HepG2 (cell line): ENCODE measurements around the gene DPM2. TPM values are rescaled to one million over a fixed set of nuclear protein-coding genes. Genes with fewer than 3 reads are reported as not detected.

Source experiments
- ATAC-seq: fragments of 200-7000 bp; cut with Tn5 transposase; 3 replicates; pipeline ENCODE4 v1.9.1; 2020; ENCODE audit warnings: mild to moderate bottlenecking, moderate library complexity
- BruUV-seq: library from RNA; stranded (reverse); fragments of 400-500 nt; replicated peaks from 2 replicates; lab custom pipeline; 2021; lab: Mats Ljungman, UMichigan
- CTCF ChIA-PET: fragments of 300-600 bp; formaldehyde crosslinking; extraction: SDS; loops from one replicate; lab custom pipeline; 2021; ENCODE audit warnings: low total read pairs, inconsistent platforms, low intra/inter-chr PET ratio; lab: Yijun Ruan, JAX
- POLR2A ChIA-PET: fragments of 350-600 bp; sonication (Branson Sonifier 250); formaldehyde crosslinking; loops from one replicate; lab custom pipeline; 2020; ENCODE audit warnings: antibody characterized with exemption, inconsistent platforms; lab: Yijun Ruan, JAX
- DNase-seq: peaks from one replicate; pipeline ENCODE4 v3.0.0-alpha.2; 2015; ENCODE audit warnings: low spot score
- FAIRE-seq: peaks from 3 replicates; lab custom pipeline; 2011; peaks lifted over from hg19 to GRCh38; lab: Jason Lieb, UNC
- H2AFZ ChIP-seq: one replicate; pipeline ENCODE4 v1.6.1; 2011; ENCODE audit warnings: low read length, inconsistent platforms
- H3K27ac ChIP-seq: fragments of 300-600 bp; 3 replicates; pipeline ENCODE4 v1.8.0; 2011; ENCODE audit warnings: mixed run types, mild to moderate bottlenecking, mixed read lengths, low read length, inconsistent platforms; ENCODE audit not compliant: insufficient read depth; ENCODE audit errors: extremely low read length
- H3K27me3 ChIP-seq, 2 experiments: fragments of 200-600 bp in 1 of 2; 2 replicates in 1 of 2; 3 replicates in 1 of 2; pipeline versions ENCODE4 v1.6.0 to v1.8.0; 2011; ENCODE audit warnings: low read length in 2 of 2, mild to moderate bottlenecking in 2 of 2, moderate library complexity in 2 of 2, inconsistent platforms in 1 of 2; ENCODE audit not compliant: insufficient read depth in 2 of 2, control insufficient read depth in 1 of 2
- H3K36me3 ChIP-seq, 2 experiments: fragments of 200-600 bp in 1 of 2; replicated peaks in 1 of 2; 2 replicates in 1 of 2; 3 replicates in 1 of 2; pipeline versions ENCODE4 v1.5.1 to v1.8.0; 2011; ENCODE audit warnings: low read length in 2 of 2, inconsistent platforms in 1 of 2; ENCODE audit not compliant: insufficient read depth in 2 of 2, control insufficient read depth in 1 of 2
- H3K4me1 ChIP-seq: 2 replicates; pipeline ENCODE4 v1.5.1; 2012; ENCODE audit warnings: low read length, inconsistent platforms; ENCODE audit not compliant: insufficient read depth
- H3K4me2 ChIP-seq: 2 replicates; pipeline ENCODE4 v1.6.0; 2011; ENCODE audit warnings: low read depth, low read length, inconsistent platforms
- H3K4me3 ChIP-seq, 3 experiments: fragments of 200-600 bp in 1 of 3; sonication (generic), shearing (Covaris generic) in 1 of 3; replicated peaks in 1 of 3; 2 replicates each; pipeline ENCODE4 v1.5.1; 2011 to 2016; ENCODE audit warnings: low read length in 3 of 3, inconsistent platforms in 2 of 3, low read depth in 2 of 3, mild to moderate bottlenecking in 2 of 3, control low read depth in 1 of 3, mixed read lengths in 1 of 3; ENCODE audit not compliant: insufficient read depth in 1 of 3
- H3K79me2 ChIP-seq: one replicate; pipeline ENCODE4 v1.6.1; 2011; ENCODE audit warnings: low read length, inconsistent platforms; ENCODE audit not compliant: insufficient read depth
- H3K9ac ChIP-seq: 2 replicates; pipeline ENCODE4 v1.6.0; 2011; ENCODE audit warnings: mild to moderate bottlenecking, low read depth, low read length, inconsistent platforms; ENCODE audit not compliant: insufficient read depth
- H3K9me3 ChIP-seq: 2 replicates; pipeline ENCODE4 v1.5.1; 2012; ENCODE audit warnings: mild to moderate bottlenecking, low read length
- H4K20me1 ChIP-seq: 2 replicates; pipeline ENCODE4 v1.6.0; 2011; ENCODE audit warnings: inconsistent platforms, mild to moderate bottlenecking, low read length, moderate library complexity; ENCODE audit not compliant: insufficient read depth
- EHMT2 ChIP-seq: fragments of 200-600 bp; sonication (generic); IDR thresholded peaks from 2 replicates; pipeline ENCODE4 v1.7.0; 2017; ENCODE audit warnings: antibody characterized with exemption, low read depth, low read length, borderline replicate concordance
- FIP1L1 ChIP-seq: fragments of 200-400 bp; formaldehyde crosslinking; IDR thresholded peaks from 2 replicates; pipeline ENCODE4 v1.6.1; 2018; ENCODE audit warnings: low read depth, mild to moderate bottlenecking, low read length, moderate library complexity, borderline replicate concordance; ENCODE audit not compliant: insufficient read depth
- SSRP1 ChIP-seq: IDR thresholded peaks from 2 replicates; pipeline ENCODE4 v1.6.1; 2016; ENCODE audit warnings: control low read depth
- ZNF232 ChIP-seq: sonication (generic); formaldehyde crosslinking; IDR thresholded peaks from 2 replicates; pipeline ENCODE4 v1.4.0; 2020; ENCODE audit warnings: missing genetic modification reagents, borderline replicate concordance
- ZNF432 ChIP-seq: sonication (generic); formaldehyde crosslinking; IDR thresholded peaks from 2 replicates; pipeline ENCODE4 v1.5.0; 2020; ENCODE audit warnings: missing genetic modification reagents, mild to moderate bottlenecking, borderline replicate concordance
- ZNF83 ChIP-seq: sonication (generic); formaldehyde crosslinking; IDR thresholded peaks from 2 replicates; pipeline ENCODE4 v1.4.0; 2020; ENCODE audit warnings: missing genetic modification reagents, mild to moderate bottlenecking, borderline replicate concordance
- WGBS: methylation state at CpG from one replicate; pipeline ENCODE4 v1.1.6; 2017; ENCODE audit warnings: low lambda C conversion rate; 5-methylcytosine and 5-hydroxymethylcytosine counted together
- in situ Hi-C: cut with HindIII; loops from 2 replicates; pipeline ENCODE4 v1.10.0; 2017; ENCODE audit warnings: low pct_unique_long_range_greater_than_20kb; ENCODE audit not compliant: extremely low pct_ligation_motif_present
- intact Hi-C: fragments of 100-400 bp; cut with micrococcal nuclease; formaldehyde crosslinking; loops from one replicate; pipeline ENCODE4 v1.10.0; 2022; ENCODE audit not compliant: unreplicated experiment
- polyA plus RNA-seq, 8 experiments: library from polyadenylated mRNA; depleted of rRNA in 3 of 8; stranded (reverse) in 7 of 8; unstranded in 1 of 8; fragments of >200 nt; fragmentation: Illumina TruSeq in 4 of 8; extraction: Trizol in 4 of 8; gene quantifications; 2 replicates each; pipeline versions ENCODE4 v1.2.1 to v1.2.3, GENCODE V29; 2011 to 2016; ENCODE audit warnings: low read depth in 4 of 8, missing spikeins in 1 of 8, mixed read lengths in 1 of 8; ENCODE audit not compliant: insufficient read depth in 1 of 8
- total RNA-seq, 5 experiments: library from RNA; depleted of rRNA; stranded (reverse); fragments of >200 nt; fragmentation: Illumina TruSeq; extraction: Trizol; gene quantifications; 2 replicates each; pipeline ENCODE4 v1.2.3, GENCODE V29; 2016; ENCODE audit warnings: low read depth in 1 of 5
- TF ChIP-seq, protein P1 (sequence below): sonication (generic); formaldehyde crosslinking; IDR thresholded peaks from 2 replicates; pipeline ENCODE4 v1.4.0; 2020; ENCODE audit warnings: missing genetic modification reagents, borderline replicate concordance
- TF ChIP-seq, protein P2 (sequence below): sonication (generic); formaldehyde crosslinking; IDR thresholded peaks from one replicate; pipeline ENCODE4 v1.5.1; 2020; ENCODE audit warnings: mild to moderate bottlenecking, missing genetic modification reagents; ENCODE audit errors: not compliant biosample characterization
- TF ChIP-seq, protein P3 (sequence below): sonication (generic); formaldehyde crosslinking; IDR thresholded peaks from 2 replicates; pipeline ENCODE4 v1.4.0; 2020; ENCODE audit warnings: low read depth, mild to moderate bottlenecking, missing genetic modification reagents

Gene DPM2
- total and polyA plus RNA-seq, 2 of the 13 experiments (the other 11 are each of a cell fraction or from before 2014, with no cell fraction given) = 24.8 to 35.3 TPM

DNA sequence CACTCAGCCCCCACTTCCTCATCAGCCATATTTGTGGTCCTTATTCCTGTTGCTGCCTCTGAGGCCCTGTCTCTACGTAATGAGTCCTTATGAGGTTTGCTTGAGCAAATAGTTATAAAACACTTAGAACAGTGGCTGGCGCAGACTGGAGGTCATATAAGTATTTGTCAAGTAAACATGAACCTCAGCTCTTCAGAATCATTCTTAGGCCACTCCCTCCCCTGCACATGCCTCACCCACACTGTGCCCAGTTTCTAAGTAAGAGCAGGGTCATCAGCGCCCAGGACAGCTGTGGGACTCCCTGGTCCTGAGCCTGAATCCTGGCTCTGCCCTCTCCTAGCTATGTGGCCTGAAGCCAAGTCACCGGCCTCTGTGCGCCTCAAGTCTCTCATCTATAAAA is 24.8 kb downstream of the DPM2 start:
- no TSS peak for BruUV-seq
- whole genome bisulfite sequencing = 62% methylated on average over 5 of the region's 5 CpGs
- intact Hi-C loops = no loop called here
- POLR2A ChIA-PET = interaction anchor here (2.2 to 7.9 kb wide), 2 partner anchors 8 to 15 kb away, joined by 9 to 78 read pairs; no protein-coding TSS in a partner anchor
- Histone ChIP-seq H3K27me3 (no peaks in the 10 kb centered on the region), H3K36me3 (peaks cover 7 to 15% of the 10 kb centered on the region in 2 experiments; a peak in 4 of 5 replicates), H4K20me1 (no peaks in the 10 kb centered on the region), H3K4me3 (no peak overlapping the region), H3K9me3 (no peaks in the 10 kb centered on the region), H3K27ac (no peak overlapping the region), H3K4me1 (peaks cover 48% of the 10 kb centered on the region), H3K79me2 (peaks cover 2% of the 10 kb centered on the region), H3K4me2 (no peak overlapping the region), H3K9ac (no peak overlapping the region), H2AFZ (no peak overlapping the region)
- in situ Hi-C loops = no loop called here
- FAIRE-seq (peak; percentile 36), ATAC-seq (no peak), DNase-seq (no peak)
- CTCF ChIA-PET = no interaction called here
- TF ChIP-seq EHMT2 (no peak), FIP1L1 (no peak), SSRP1 (CRISPR knock-in tag) (no peak), ZNF232 (CRISPR knock-in tag) (no peak), ZNF83 (CRISPR knock-in tag) (no peak), ZNF432 (no peak)
- TF ChIP-seq, protein P1, sequence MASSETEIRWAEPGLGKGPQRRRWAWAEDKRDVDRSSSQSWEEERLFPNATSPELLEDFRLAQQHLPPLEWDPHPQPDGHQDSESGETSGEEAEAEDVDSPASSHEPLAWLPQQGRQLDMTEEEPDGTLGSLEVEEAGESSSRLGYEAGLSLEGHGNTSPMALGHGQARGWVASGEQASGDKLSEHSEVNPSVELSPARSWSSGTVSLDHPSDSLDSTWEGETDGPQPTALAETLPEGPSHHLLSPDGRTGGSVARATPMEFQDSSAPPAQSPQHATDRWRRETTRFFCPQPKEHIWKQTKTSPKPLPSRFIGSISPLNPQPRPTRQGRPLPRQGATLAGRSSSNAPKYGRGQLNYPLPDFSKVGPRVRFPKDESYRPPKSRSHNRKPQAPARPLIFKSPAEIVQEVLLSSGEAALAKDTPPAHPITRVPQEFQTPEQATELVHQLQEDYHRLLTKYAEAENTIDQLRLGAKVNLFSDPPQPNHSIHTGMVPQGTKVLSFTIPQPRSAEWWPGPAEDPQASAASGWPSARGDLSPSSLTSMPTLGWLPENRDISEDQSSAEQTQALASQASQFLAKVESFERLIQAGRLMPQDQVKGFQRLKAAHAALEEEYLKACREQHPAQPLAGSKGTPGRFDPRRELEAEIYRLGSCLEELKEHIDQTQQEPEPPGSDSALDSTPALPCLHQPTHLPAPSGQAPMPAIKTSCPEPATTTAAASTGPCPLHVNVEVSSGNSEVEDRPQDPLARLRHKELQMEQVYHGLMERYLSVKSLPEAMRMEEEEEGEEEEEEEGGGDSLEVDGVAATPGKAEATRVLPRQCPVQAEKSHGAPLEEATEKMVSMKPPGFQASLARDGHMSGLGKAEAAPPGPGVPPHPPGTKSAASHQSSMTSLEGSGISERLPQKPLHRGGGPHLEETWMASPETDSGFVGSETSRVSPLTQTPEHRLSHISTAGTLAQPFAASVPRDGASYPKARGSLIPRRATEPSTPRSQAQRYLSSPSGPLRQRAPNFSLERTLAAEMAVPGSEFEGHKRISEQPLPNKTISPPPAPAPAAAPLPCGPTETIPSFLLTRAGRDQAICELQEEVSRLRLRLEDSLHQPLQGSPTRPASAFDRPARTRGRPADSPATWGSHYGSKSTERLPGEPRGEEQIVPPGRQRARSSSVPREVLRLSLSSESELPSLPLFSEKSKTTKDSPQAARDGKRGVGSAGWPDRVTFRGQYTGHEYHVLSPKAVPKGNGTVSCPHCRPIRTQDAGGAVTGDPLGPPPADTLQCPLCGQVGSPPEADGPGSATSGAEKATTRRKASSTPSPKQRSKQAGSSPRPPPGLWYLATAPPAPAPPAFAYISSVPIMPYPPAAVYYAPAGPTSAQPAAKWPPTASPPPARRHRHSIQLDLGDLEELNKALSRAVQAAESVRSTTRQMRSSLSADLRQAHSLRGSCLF (CRISPR knock-in tag) = no peak
- TF ChIP-seq, protein P2, sequence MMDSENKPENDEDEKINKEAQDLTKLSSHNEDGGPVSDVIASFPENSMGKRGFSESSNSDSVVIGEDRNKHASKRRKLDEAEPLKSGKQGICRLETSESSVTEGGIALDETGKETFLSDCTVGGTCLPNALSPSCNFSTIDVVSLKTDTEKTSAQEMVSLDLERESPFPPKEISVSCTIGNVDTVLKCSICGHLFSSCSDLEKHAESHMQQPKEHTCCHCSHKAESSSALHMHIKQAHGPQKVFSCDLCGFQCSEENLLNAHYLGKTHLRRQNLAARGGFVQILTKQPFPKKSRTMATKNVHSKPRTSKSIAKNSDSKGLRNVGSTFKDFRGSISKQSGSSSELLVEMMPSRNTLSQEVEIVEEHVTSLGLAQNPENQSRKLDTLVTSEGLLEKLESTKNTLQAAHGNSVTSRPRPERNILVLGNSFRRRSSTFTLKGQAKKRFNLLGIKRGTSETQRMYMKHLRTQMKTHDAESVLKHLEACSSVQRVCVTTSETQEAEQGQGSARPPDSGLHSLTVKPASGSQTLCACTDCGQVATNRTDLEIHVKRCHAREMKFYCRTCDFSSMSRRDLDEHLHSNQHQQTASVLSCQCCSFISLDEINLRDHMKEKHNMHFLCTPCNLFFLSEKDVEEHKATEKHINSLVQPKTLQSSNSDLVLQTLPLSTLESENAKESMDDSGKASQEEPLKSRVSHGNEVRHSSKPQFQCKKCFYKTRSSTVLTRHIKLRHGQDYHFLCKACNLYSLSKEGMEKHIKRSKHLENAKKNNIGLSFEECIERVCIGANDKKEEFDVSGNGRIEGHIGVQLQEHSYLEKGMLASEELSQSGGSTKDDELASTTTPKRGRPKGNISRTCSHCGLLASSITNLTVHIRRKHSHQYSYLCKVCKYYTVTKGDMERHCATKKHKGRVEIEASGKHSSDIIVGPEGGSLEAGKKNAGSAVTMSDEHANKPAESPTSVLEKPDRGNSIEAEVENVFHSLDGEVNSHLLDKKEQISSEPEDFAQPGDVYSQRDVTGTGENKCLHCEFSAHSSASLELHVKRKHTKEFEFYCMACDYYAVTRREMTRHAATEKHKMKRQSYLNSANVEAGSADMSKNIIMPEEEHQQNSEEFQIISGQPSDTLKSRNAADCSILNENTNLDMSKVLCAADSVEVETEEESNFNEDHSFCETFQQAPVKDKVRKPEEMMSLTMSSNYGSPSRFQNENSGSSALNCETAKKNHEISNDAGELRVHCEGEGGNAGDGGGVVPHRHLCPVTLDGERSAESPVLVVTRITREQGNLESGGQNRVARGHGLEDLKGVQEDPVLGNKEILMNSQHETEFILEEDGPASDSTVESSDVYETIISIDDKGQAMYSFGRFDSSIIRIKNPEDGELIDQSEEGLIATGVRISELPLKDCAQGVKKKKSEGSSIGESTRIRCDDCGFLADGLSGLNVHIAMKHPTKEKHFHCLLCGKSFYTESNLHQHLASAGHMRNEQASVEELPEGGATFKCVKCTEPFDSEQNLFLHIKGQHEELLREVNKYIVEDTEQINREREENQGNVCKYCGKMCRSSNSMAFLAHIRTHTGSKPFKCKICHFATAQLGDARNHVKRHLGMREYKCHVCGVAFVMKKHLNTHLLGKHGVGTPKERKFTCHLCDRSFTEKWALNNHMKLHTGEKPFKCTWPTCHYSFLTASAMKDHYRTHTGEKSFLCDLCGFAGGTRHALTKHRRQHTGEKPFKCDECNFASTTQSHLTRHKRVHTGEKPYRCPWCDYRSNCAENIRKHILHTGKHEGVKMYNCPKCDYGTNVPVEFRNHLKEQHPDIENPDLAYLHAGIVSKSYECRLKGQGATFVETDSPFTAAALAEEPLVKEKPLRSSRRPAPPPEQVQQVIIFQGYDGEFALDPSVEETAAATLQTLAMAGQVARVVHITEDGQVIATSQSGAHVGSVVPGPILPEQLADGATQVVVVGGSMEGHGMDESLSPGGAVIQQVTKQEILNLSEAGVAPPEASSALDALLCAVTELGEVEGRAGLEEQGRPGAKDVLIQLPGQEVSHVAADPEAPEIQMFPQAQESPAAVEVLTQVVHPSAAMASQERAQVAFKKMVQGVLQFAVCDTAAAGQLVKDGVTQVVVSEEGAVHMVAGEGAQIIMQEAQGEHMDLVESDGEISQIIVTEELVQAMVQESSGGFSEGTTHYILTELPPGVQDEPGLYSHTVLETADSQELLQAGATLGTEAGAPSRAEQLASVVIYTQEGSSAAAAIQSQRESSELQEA = no peak
- TF ChIP-seq, protein P3, sequence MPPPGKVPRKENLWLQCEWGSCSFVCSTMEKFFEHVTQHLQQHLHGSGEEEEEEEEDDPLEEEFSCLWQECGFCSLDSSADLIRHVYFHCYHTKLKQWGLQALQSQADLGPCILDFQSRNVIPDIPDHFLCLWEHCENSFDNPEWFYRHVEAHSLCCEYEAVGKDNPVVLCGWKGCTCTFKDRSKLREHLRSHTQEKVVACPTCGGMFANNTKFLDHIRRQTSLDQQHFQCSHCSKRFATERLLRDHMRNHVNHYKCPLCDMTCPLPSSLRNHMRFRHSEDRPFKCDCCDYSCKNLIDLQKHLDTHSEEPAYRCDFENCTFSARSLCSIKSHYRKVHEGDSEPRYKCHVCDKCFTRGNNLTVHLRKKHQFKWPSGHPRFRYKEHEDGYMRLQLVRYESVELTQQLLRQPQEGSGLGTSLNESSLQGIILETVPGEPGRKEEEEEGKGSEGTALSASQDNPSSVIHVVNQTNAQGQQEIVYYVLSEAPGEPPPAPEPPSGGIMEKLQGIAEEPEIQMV (CRISPR knock-in tag) = no peak
